Measurements from ENCODE around the gene CASP6. TPM values are rescaled to one million over a fixed set of nuclear protein-coding genes. Genes with fewer than 3 reads are reported as not detected.

The CASP6 gene
- total and polyA plus RNA-seq, 11 donors, result 3.5 to 16.4 (median 5.7) TPM

- no peak for TF ChIP-seq CTCF (IDR thresholded peaks at IDR 0.05)
- TF ChIP-seq POLR2A (IDR thresholded peaks at IDR 0.05), result no peak
- ATAC-seq, result no peak
- H3K27ac ChIP-seq, result no peak overlapping the region
- peaks cover 0 to 50% (median 4%) of the 10 kb centered on the region in 9 donors for H3K36me3 ChIP-seq
- H3K9me3 ChIP-seq, result no peaks in the 10 kb centered on the region
- no peak for DNase-seq
- no peaks in the 10 kb centered on the region for H3K4me1 ChIP-seq
- intact Hi-C loops (cut with DNase I), result loop anchor here in 1 of 10 donors (10.0 kb wide), 1 partner anchor 49 kb away; no protein-coding TSS in a partner anchor
- H3K27me3 ChIP-seq, result no peaks in the 10 kb centered on the region
- no peak overlapping the region for H3K4me3 ChIP-seq
Measured at GRCh38 chr4:109745830-109746229, 42.6 kb upstream of the CASP6 start.

GRCh38 chr4:109739547-109739946, 36.3 kb upstream of the CASP6 start:
- Histone ChIP-seq H3K4me3 (no peak overlapping the region), H3K27ac (no peak overlapping the region), H3K4me1 (no peaks in the 10 kb centered on the region), H3K9me3 (no peaks in the 10 kb centered on the region), H3K36me3 (peaks cover 0 to 18% (median 0%) of the 10 kb centered on the region in 9 donors), H3K27me3 (no peaks in the 10 kb centered on the region)
- ATAC-seq (no peak), DNase-seq (no peak)
- TF ChIP-seq CTCF (IDR thresholded peaks at IDR 0.05) (no peak), POLR2A (IDR thresholded peaks at IDR 0.05) (no peak)
- intact Hi-C loops (cut with DNase I), result loop anchor here in 1 of 10 donors (10.0 kb wide), 2 partner anchors 65 to 305 kb away; partner anchors contain the start of genes CFI and SEC24B
- WGBS, 4 donors, result 77 to 82% (median 79%) methylated on average over 3 of the region's 3 CpGs

- no peak for TF ChIP-seq CTCF (IDR thresholded peaks at IDR 0.05)
- no peak for TF ChIP-seq POLR2A (IDR thresholded peaks at IDR 0.05)
- no peak for DNase-seq
- WGBS, 4 donors, result 79 to 84% (median 82%) methylated on average over 10 of the region's 10 CpGs
- ATAC-seq, result no peak
- H3K27ac ChIP-seq, result no peak overlapping the region
- no peaks in the 10 kb centered on the region for H3K4me1 ChIP-seq
- intact Hi-C loops (cut with DNase I), result loop anchor here in 1 of 10 donors (10.0 kb wide), 2 partner anchors 67 to 303 kb away; partner anchors contain the start of genes CFI and SEC24B
- H3K9me3 ChIP-seq, result no peaks in the 10 kb centered on the region
- H3K36me3 ChIP-seq, result peaks cover 0 to 18% (median 0%) of the 10 kb centered on the region in 9 donors
- H3K4me3 ChIP-seq, result no peak overlapping the region
- no peaks in the 10 kb centered on the region for H3K27me3 ChIP-seq
Measured at GRCh38 chr4:109738104-109738872, 35.0 kb upstream of the CASP6 start.

- Histone ChIP-seq H3K9me3 (no peaks in the 10 kb centered on the region), H3K4me3 (no peak overlapping the region), H3K27me3 (no peaks in the 10 kb centered on the region), H3K4me1 (peaks cover 0 to 1% (median 0%) of the 10 kb centered on the region in 12 donors), H3K36me3 (no peaks in the 10 kb centered on the region), H3K27ac (no peak overlapping the region)
- 69 to 73% (median 70%) methylated on average over 7 of the region's 7 CpGs for WGBS, 4 donors
- DNase-seq, result no peak
- intact Hi-C loops (cut with DNase I), result loop anchor here in 1 of 10 donors (10.0 kb wide), 2 partner anchors 69 to 301 kb away; partner anchors contain the start of genes CFI and SEC24B
- TF ChIP-seq CTCF (IDR thresholded peaks at IDR 0.05) (no peak), POLR2A (IDR thresholded peaks at IDR 0.05) (no peak)
- ATAC-seq, result peak in 3 of 4 donors; percentile 51 to 89 (median 76)
Measured at GRCh38 chr4:109735566-109736365, 32.5 kb upstream of the CASP6 start.

Data from heart left ventricle (tissue), 16 donors.